Mammary epithelial cell (primary cell): ENCODE data around the gene TRHDE.

Experiments used
- CTCF ChIP-seq, 2 donors: IDR thresholded peaks in 1 of 2; conservative IDR thresholded peaks in 1 of 2; 2 replicates each; pipeline ENCODE4 v1.5.1; 2011 to 2012; ENCODE audit warnings: inconsistent platforms in 2 of 2, low read length in 2 of 2, mild to moderate bottlenecking in 2 of 2, control low read depth in 1 of 2, low read depth in 1 of 2; ENCODE audit not compliant: insufficient read depth in 1 of 2; ENCODE audit errors: extremely low read depth in 1 of 2
- EZH2 ChIP-seq: IDR thresholded peaks from 2 replicates; pipeline ENCODE4 v1.6.1; 2012; ENCODE audit warnings: low read length, inconsistent platforms, borderline replicate concordance

DNA sequence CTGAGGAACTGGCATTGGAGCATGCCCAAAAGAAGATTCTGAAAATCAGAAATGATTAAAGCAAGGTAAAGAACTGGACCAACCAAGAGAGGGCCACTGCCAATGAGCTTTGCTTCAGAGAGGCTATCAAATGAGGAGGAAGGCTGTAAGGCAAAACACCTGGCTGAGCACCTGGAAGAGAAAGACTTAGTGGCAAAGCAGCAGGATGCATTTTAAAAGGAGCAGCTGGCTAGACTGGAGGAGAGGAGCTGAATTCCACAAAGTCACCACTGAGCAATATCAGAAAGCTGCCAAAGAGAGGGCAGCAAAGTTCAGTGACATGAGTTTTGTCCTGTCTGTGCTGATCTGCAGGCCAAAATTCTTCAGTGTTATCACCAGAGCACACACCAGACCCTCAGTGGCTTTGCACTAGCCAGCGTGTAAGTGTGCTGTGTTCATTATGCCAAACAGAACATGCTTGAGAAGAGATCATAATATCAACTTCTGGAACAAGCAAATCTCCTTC is 338.7 kb downstream of the TRHDE start:
- TF ChIP-seq EZH2 (no peak), CTCF (conservative IDR thresholded peaks at IDR 0.05 in 1 of 2, IDR thresholded peaks at IDR 0.05 in 1 of 2; ENCODE audit: extremely low read depth in 1 of 2, insufficient read depth in 1 of 2, low read depth in 1 of 2, low read length in 2 of 2) (no peak)
